HepG2 (cell line): ENCODE results near the gene CREG2. TPM values are rescaled to one million over a fixed set of nuclear protein-coding genes. Genes with fewer than 3 reads are reported as not detected.

ENCODE experiments used
- ATAD3A ChIP-seq: sonication (generic); formaldehyde crosslinking; IDR thresholded peaks from 2 replicates; pipeline ENCODE4 v1.4.0; 2020; ENCODE audit warnings: missing genetic modification reagents
- CC2D1A ChIP-seq: sonication (generic); formaldehyde crosslinking; IDR thresholded peaks from 2 replicates; pipeline ENCODE4 v1.8.1; 2023; ENCODE audit warnings: mild to moderate bottlenecking, missing genetic modification reagents
- CHD4 ChIP-seq: fragments of 200-600 bp; sonication (generic); IDR thresholded peaks from 2 replicates; pipeline ENCODE4 v1.7.0; 2017; ENCODE audit warnings: mild to moderate bottlenecking, low read length, borderline replicate concordance
- ELF1 ChIP-seq: sonication (generic); formaldehyde crosslinking; IDR thresholded peaks from 2 replicates; pipeline ENCODE4 v1.4.0; 2020; ENCODE audit warnings: missing genetic modification reagents
- GFI1 ChIP-seq: sonication (generic); formaldehyde crosslinking; IDR thresholded peaks from 2 replicates; pipeline ENCODE4 v1.5.0; 2020; ENCODE audit warnings: missing genetic modification reagents, mild to moderate bottlenecking, borderline replicate concordance
- KAT8 ChIP-seq: IDR thresholded peaks from 2 replicates; pipeline ENCODE4 v1.6.1; 2016; ENCODE audit warnings: missing genetic modification reagents, missing compliant biosample characterization
- KDM3A ChIP-seq: IDR thresholded peaks from 2 replicates; pipeline ENCODE4 v1.6.1; 2018; ENCODE audit warnings: low read depth, missing compliant biosample characterization
- MAFK ChIP-seq, 2 experiments: IDR thresholded peaks in 1 of 2; conservative IDR thresholded peaks in 1 of 2; 2 replicates each; pipeline ENCODE4 v1.6.1; 2011; ENCODE audit warnings: improper control_type of control experiment in 2 of 2, low read length in 2 of 2
- MED1 ChIP-seq: sonication (generic); formaldehyde crosslinking; IDR thresholded peaks from 2 replicates; pipeline ENCODE4 v1.4.0; 2020; ENCODE audit warnings: missing genetic modification reagents
- MEIS2 ChIP-seq: sonication (generic); formaldehyde crosslinking; IDR thresholded peaks from 2 replicates; pipeline ENCODE4 v1.9.0; 2021; ENCODE audit warnings: mild to moderate bottlenecking, missing genetic modification reagents
- MIER2 ChIP-seq: IDR thresholded peaks from 2 replicates; pipeline ENCODE4 v1.6.1; 2016; ENCODE audit warnings: missing biosample characterization, missing genetic modification reagents
- NFE2L2 ChIP-seq: fragments of 150-350 bp; IDR thresholded peaks from 2 replicates; pipeline ENCODE4 v1.6.1; 2014; ENCODE audit warnings: low read length
- RFX1 ChIP-seq: fragments of 450-650 bp; IDR thresholded peaks from 2 replicates; pipeline ENCODE4 v1.6.1; 2017
- SAFB2 ChIP-seq: sonication (generic); formaldehyde crosslinking; IDR thresholded peaks from 2 replicates; pipeline ENCODE4 v1.5.1; 2020; ENCODE audit warnings: missing genetic modification reagents, low read depth, mild to moderate bottlenecking, borderline replicate concordance
- SKI ChIP-seq: fragments of 450-650 bp; IDR thresholded peaks from one replicate; pipeline ENCODE4 v1.6.1; 2018; ENCODE audit warnings: mild to moderate bottlenecking; ENCODE audit not compliant: partially characterized antibody
- SNAI1 ChIP-seq: sonication (generic); formaldehyde crosslinking; IDR thresholded peaks from 2 replicates; pipeline ENCODE4 v1.5.0; 2020; ENCODE audit warnings: mild to moderate bottlenecking, missing genetic modification reagents, borderline replicate concordance
- SOX13 ChIP-seq, 3 experiments: fragments of 450-650 bp in 1 of 3; sonication (generic) in 1 of 3; formaldehyde crosslinking in 1 of 3; IDR thresholded peaks in 2 of 3; conservative IDR thresholded peaks in 1 of 3; 2 replicates each; pipeline versions ENCODE4 v1.5.0 to v1.6.1; 2016 to 2020; ENCODE audit warnings: antibody characterized with exemption in 1 of 3, mild to moderate bottlenecking in 1 of 3, missing compliant biosample characterization in 1 of 3, missing genetic modification reagents in 1 of 3, moderate library complexity in 1 of 3
- TMF1 ChIP-seq: sonication (generic); formaldehyde crosslinking; IDR thresholded peaks from 2 replicates; pipeline ENCODE4 v1.8.1; 2022; ENCODE audit warnings: low read depth, missing genetic modification reagents
- ZFP36L1 ChIP-seq: sonication (generic); formaldehyde crosslinking; IDR thresholded peaks from 2 replicates; pipeline ENCODE4 v1.8.0; 2022; ENCODE audit warnings: mild to moderate bottlenecking, missing genetic modification reagents, moderate library complexity
- ZNF121 ChIP-seq: sonication (generic); formaldehyde crosslinking; IDR thresholded peaks from 2 replicates; pipeline ENCODE4 v1.5.0; 2020; ENCODE audit warnings: mild to moderate bottlenecking, missing genetic modification reagents
- ZNF20 ChIP-seq: sonication (generic); formaldehyde crosslinking; IDR thresholded peaks from 2 replicates; pipeline ENCODE4 v1.4.0; 2020; ENCODE audit warnings: mild to moderate bottlenecking, moderate library complexity, missing genetic modification reagents
- ZNF207 ChIP-seq: fragments of 450-650 bp; IDR thresholded peaks from 2 replicates; pipeline ENCODE4 v1.6.1; 2016; ENCODE audit warnings: antibody characterized with exemption, borderline replicate concordance
- ZNF546 ChIP-seq: sonication (generic); formaldehyde crosslinking; conservative IDR thresholded peaks from 2 replicates; pipeline ENCODE4 v1.8.1; 2023; ENCODE audit warnings: mild to moderate bottlenecking, missing genetic modification reagents
- ZNF547 ChIP-seq: sonication (generic); formaldehyde crosslinking; IDR thresholded peaks from 2 replicates; pipeline ENCODE4 v1.5.1; 2020; ENCODE audit warnings: mild to moderate bottlenecking, missing genetic modification reagents
- ZNF556 ChIP-seq: sonication (generic); formaldehyde crosslinking; IDR thresholded peaks from 2 replicates; pipeline ENCODE4 v1.4.0; 2020; ENCODE audit warnings: mild to moderate bottlenecking, missing genetic modification reagents, borderline replicate concordance
- ZNF562 ChIP-seq: sonication (generic); formaldehyde crosslinking; IDR thresholded peaks from 2 replicates; pipeline ENCODE4 v1.8.0; 2022; ENCODE audit warnings: missing genetic modification reagents, borderline replicate concordance
- polyA plus RNA-seq, 8 experiments: library from polyadenylated mRNA; depleted of rRNA in 3 of 8; stranded (reverse) in 7 of 8; unstranded in 1 of 8; fragments of >200 nt; fragmentation: Illumina TruSeq in 4 of 8; extraction: Trizol in 4 of 8; gene quantifications; 2 replicates each; pipeline versions ENCODE4 v1.2.1 to v1.2.3, GENCODE V29; 2011 to 2016; ENCODE audit warnings: low read depth in 4 of 8, missing spikeins in 1 of 8, mixed read lengths in 1 of 8; ENCODE audit not compliant: insufficient read depth in 1 of 8
- total RNA-seq, 5 experiments: library from RNA; depleted of rRNA; stranded (reverse); fragments of >200 nt; fragmentation: Illumina TruSeq; extraction: Trizol; gene quantifications; 2 replicates each; pipeline ENCODE4 v1.2.3, GENCODE V29; 2016; ENCODE audit warnings: low read depth in 1 of 5
- TF ChIP-seq, protein P1 (sequence below): sonication (generic); formaldehyde crosslinking; IDR thresholded peaks from 2 replicates; pipeline ENCODE4 v1.5.0; 2020; ENCODE audit warnings: missing genetic modification reagents, mild to moderate bottlenecking, borderline replicate concordance
- TF ChIP-seq, protein P2 (sequence below): IDR thresholded peaks from 2 replicates; pipeline ENCODE4 v1.6.1; 2016
- TF ChIP-seq, protein P3 (sequence below): sonication (generic); formaldehyde crosslinking; IDR thresholded peaks from 2 replicates; pipeline ENCODE4 v1.4.0; 2020; ENCODE audit warnings: mild to moderate bottlenecking, low read depth, missing genetic modification reagents

The CREG2 gene
- total and polyA plus RNA-seq, 2 of the 13 experiments (the other 11 are each of a cell fraction or from before 2014, with no cell fraction given), result 0.18 to 0.26 TPM

DNA sequence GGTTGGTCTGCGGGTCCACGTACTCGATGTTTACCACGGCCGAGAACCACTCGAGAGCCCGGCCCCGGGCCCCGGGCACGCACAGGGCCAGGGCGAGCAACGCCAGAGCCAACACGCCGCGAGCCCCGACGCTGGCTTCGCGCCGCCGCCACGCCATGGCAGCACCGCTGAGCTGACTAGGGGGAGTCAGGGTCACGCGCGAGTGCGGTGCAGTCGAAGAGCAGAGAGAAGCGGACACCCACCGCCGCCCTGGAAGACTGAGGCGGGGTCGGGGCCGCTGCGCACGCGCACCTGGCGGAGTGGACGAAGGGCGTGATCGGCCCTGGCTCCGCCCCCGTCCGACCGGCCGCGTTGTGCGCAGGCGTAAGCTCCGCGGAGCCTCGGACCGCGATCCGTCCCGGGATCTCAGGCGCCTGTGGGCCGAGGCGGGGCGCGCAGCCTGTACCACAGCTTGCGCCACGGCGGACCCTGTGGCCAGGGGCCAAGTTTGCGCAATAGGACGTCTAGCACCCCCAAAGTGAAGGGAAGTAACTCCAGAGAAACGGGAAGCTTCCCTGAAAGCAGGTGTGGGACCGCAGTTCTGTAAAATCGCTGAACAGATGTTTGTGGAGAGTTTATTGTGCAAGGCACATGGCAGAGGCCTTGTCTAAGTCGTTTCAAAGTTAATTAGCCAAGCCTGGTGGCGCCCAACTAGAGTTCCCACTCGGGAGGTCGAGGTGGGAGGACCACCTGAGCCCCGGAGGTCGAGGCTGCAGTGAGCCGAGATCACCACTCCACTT is 78.7 kb downstream of the CREG2 start, which contains the start of gene RNF149 (continued):
- TF ChIP-seq ZNF546 (CRISPR knock-in tag), result peak; percentile 92
- TF ChIP-seq, protein P1, sequence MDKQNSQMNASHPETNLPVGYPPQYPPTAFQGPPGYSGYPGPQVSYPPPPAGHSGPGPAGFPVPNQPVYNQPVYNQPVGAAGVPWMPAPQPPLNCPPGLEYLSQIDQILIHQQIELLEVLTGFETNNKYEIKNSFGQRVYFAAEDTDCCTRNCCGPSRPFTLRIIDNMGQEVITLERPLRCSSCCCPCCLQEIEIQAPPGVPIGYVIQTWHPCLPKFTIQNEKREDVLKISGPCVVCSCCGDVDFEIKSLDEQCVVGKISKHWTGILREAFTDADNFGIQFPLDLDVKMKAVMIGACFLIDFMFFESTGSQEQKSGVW (CRISPR knock-in tag), result no peak
- TF ChIP-seq, protein P2, sequence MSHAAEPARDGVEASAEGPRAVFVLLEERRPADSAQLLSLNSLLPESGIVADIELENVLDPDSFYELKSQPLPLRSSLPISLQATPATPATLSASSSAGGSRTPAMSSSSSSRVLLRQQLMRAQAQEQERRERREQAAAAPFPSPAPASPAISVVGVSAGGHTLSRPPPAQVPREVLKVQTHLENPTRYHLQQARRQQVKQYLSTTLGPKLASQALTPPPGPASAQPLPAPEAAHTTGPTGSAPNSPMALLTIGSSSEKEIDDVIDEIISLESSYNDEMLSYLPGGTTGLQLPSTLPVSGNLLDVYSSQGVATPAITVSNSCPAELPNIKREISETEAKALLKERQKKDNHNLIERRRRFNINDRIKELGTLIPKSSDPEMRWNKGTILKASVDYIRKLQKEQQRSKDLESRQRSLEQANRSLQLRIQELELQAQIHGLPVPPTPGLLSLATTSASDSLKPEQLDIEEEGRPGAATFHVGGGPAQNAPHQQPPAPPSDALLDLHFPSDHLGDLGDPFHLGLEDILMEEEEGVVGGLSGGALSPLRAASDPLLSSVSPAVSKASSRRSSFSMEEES, result peak; percentile 67; the same call in 1 of the 2 replicates
- peak; percentile 93 for TF ChIP-seq MED1
- TF ChIP-seq SNAI1 (CRISPR knock-in tag), result peak; percentile 97
- no peak for TF ChIP-seq CHD4
- TF ChIP-seq NFE2L2, result no peak
- TF ChIP-seq KDM3A, result peak; percentile 76; the same call in 1 of the 2 replicates
- TF ChIP-seq, protein P3, sequence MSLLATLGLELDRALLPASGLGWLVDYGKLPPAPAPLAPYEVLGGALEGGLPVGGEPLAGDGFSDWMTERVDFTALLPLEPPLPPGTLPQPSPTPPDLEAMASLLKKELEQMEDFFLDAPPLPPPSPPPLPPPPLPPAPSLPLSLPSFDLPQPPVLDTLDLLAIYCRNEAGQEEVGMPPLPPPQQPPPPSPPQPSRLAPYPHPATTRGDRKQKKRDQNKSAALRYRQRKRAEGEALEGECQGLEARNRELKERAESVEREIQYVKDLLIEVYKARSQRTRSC, result peak; percentile 97
- peak; percentile 92 for TF ChIP-seq SKI
- TF ChIP-seq ZFP36L1 (CRISPR knock-in tag), result peak; percentile 88; the same call in 1 of the 2 replicates
- peak; percentile 71 for TF ChIP-seq ELF1 (CRISPR knock-in tag)
- no peak for TF ChIP-seq ATAD3A
- TF ChIP-seq ZNF547 (CRISPR knock-in tag), result peak; percentile 98
- TF ChIP-seq MIER2 (CRISPR knock-in tag), result peak; percentile 90
- peak; percentile 85 for TF ChIP-seq ZNF20 (CRISPR knock-in tag)
- peak; percentile 82 for TF ChIP-seq TMF1 (CRISPR knock-in tag)
- peak; percentile 98 for TF ChIP-seq ZNF556 (CRISPR knock-in tag)
- TF ChIP-seq SAFB2 (CRISPR knock-in tag), result peak; percentile 96
- no peak for TF ChIP-seq SOX13 (IDR thresholded peaks at IDR 0.05)
- peak in 1 of 2 experiments; percentile 84; a peak in 2 of 4 replicates for TF ChIP-seq SOX13 (CRISPR knock-in tag; conservative IDR thresholded peaks at IDR 0.05 in 1 of 2, IDR thresholded peaks at IDR 0.05 in 1 of 2)
- no peak; the same call in 1 of the 2 replicates for TF ChIP-seq GFI1
- TF ChIP-seq MAFK (conservative IDR thresholded peaks at IDR 0.05 in 1 of 2, IDR thresholded peaks at IDR 0.05 in 1 of 2; ENCODE audit: low read length in 2 of 2), result no peak
- no peak for TF ChIP-seq RFX1
- TF ChIP-seq KAT8, result peak; percentile 90
- TF ChIP-seq ZNF562, result no peak
- TF ChIP-seq ZNF207, result no peak
- peak; percentile 42; the same call in 1 of the 2 replicates for TF ChIP-seq ZNF121 (CRISPR knock-in tag)
- peak; percentile 82 for TF ChIP-seq CC2D1A (CRISPR knock-in tag)
- peak; percentile 94 for TF ChIP-seq MEIS2 (CRISPR knock-in tag)
